Ovary (tissue), 9 donors: ENCODE measurements around the gene CYTIP. TPM values are rescaled to one million over a fixed set of nuclear protein-coding genes. Genes with fewer than 3 reads are reported as not detected.

Source experiments
- DNase-seq, 5 donors: peaks; one replicate each; pipeline ENCODE4 v3.0.0-alpha.2; 2019 to 2020
- H3K27ac ChIP-seq, 2 donors: fragments of 200-600 bp; one replicate each; pipeline versions ENCODE4 v1.5.1 to v1.8.0; 2019 to 2022
- H3K27me3 ChIP-seq: fragments of 200-600 bp; one replicate; pipeline ENCODE4 v1.8.0; 2022
- H3K36me3 ChIP-seq: fragments of 200-600 bp; sonication (generic); one replicate; pipeline ENCODE4 v1.5.1; 2019
- H3K4me1 ChIP-seq: one replicate; pipeline ENCODE4 v1.8.1; 2013; ENCODE audit warnings: mild to moderate bottlenecking, moderate library complexity; ENCODE audit not compliant: insufficient read depth
- H3K4me3 ChIP-seq: fragments of 200-600 bp; sonication (generic); one replicate; pipeline ENCODE4 v1.5.1; 2017
- H3K9me3 ChIP-seq, 2 donors: fragments of 200-600 bp in 1 of 2; sonication (generic) in 1 of 2; one replicate each; pipeline versions ENCODE4 v1.5.1 to v1.8.1; 2013 to 2019; ENCODE audit warnings: mild to moderate bottlenecking in 1 of 2, moderate library complexity in 1 of 2
- EP300 ChIP-seq: sonication (generic); formaldehyde crosslinking; IDR thresholded peaks from one replicate; pipeline ENCODE4 v1.6.1; 2017; ENCODE audit warnings: antibody characterized with exemption
- POLR2A ChIP-seq: fragments of 450-650 bp; IDR thresholded peaks from one replicate; pipeline ENCODE4 v1.6.1; 2017; ENCODE audit warnings: antibody characterized with exemption, mild to moderate bottlenecking, moderate library complexity
- WGBS, 3 donors: extraction: QIAGEN DNeasy Blood & Tissue Kit in 1 of 3; methylation state at CpG; one replicate each; pipeline versions ENCODE4 v1.1.5 to v1.1.7; 2013 to 2017; 5-methylcytosine and 5-hydroxymethylcytosine counted together
- intact Hi-C, 4 donors: fragments of 100-400 bp; cut with DNase I; formaldehyde crosslinking; loops; one replicate each; pipeline versions ENCODE4 v1.11.0 to v1.15.1; 2022 to 2023
- polyA plus RNA-seq, 2 donors: library from polyadenylated mRNA; stranded (reverse); fragments of 200-250 nt in 1 of 2; fragments of 350-450 nt in 1 of 2; fragmentation: Illumina TruSeq in 1 of 2; extraction: RNeasy Lipid Tissue Mini Kit (QIAGEN cat#74804) in 1 of 2; gene quantifications; one replicate each; pipeline ENCODE4 v1.2.3, GENCODE V29; 2013 to 2014
- total RNA-seq, 7 donors: library from RNA; depleted of rRNA in 2 of 7; stranded (reverse); fragments of >200 nt in 2 of 7; fragmentation: NEBNext Ultra II Directional in 3 of 7; extraction: Animal tissue kit (Norgen Biotek cat#: 25700) in 3 of 7; gene quantifications; one replicate each; pipeline versions ENCODE4 v1.1.0 to v1.2.4, GENCODE V29; 2016 to 2023
- TF ChIP-seq, protein P1 (sequence below), 3 donors: fragments of 450-650 bp in 2 of 3; fragments of 200-600 bp in 1 of 3; IDR thresholded peaks; one replicate each; pipeline versions ENCODE4 v1.5.1 to v1.8.0; 2016 to 2022; ENCODE audit warnings: antibody characterized with exemption in 3 of 3, mild to moderate bottlenecking in 1 of 3
- donor health status: DM: no; HTN: no; CAD: no; lungs with moderate emphysema.
- donor health status: DM: no; HTN: no; CAD: no.
- donor health status: Bipolar disorder and iron deficiency.
- donor health status: DM: yes; HTN: yes; CAD: no.
- donor health status: DM: no; HTN: no; CAD: no.
- donor health status: DM: yes; HTN: yes; CAD: no.

Gene CYTIP
- total and polyA plus RNA-seq, 9 donors, result 0.66 to 6.1 (median 2.7) TPM

DNA sequence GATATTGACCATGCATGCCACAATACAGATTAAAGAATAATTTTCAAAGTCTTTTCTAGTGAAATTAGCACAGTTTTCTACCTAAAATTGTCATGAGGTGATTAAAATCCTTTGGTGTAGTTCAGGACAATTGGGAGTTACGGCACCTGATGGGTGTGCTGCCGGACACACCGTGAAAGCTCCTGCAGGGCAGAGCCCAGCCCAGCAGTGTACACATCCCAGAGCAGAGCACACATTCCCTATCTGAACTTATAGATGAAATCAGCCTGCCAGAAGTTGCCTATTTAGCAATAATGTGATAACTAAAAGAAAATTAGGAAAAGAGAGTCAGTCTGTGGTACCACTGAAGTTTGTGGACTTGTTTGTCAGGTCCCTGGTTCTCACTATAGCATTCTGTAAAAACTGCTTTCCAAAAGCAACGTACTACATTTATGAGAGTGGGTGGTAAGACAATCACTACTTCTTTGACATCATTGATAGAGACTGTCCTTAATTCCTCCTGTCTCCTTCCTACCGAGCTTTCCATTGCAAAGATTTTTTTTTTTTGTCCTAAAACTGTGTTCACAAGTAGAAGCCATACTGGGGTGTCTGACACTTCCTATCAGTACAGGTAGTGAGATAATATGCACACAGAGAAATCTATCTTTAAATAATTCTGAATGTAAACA, 3.4 kb downstream of the CYTIP start:
- WGBS, 3 donors, result 70 to 71% (median 70%) methylated on average over 5 of the region's 5 CpGs
- Histone ChIP-seq H3K36me3 (no peaks in the 10 kb centered on the region), H3K4me3 (no peak overlapping the region), H3K4me1 (no peaks in the 10 kb centered on the region), H3K27ac (no peak overlapping the region), H3K9me3 (no peaks in the 10 kb centered on the region), H3K27me3 (no peaks in the 10 kb centered on the region)
- TF ChIP-seq POLR2A (no peak), EP300 (no peak)
- TF ChIP-seq, protein P1, sequence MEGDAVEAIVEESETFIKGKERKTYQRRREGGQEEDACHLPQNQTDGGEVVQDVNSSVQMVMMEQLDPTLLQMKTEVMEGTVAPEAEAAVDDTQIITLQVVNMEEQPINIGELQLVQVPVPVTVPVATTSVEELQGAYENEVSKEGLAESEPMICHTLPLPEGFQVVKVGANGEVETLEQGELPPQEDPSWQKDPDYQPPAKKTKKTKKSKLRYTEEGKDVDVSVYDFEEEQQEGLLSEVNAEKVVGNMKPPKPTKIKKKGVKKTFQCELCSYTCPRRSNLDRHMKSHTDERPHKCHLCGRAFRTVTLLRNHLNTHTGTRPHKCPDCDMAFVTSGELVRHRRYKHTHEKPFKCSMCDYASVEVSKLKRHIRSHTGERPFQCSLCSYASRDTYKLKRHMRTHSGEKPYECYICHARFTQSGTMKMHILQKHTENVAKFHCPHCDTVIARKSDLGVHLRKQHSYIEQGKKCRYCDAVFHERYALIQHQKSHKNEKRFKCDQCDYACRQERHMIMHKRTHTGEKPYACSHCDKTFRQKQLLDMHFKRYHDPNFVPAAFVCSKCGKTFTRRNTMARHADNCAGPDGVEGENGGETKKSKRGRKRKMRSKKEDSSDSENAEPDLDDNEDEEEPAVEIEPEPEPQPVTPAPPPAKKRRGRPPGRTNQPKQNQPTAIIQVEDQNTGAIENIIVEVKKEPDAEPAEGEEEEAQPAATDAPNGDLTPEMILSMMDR (IDR thresholded peaks at IDR 0.05), result no peak
- no peak for DNase-seq
- intact Hi-C loops, result no loop called here

DNA sequence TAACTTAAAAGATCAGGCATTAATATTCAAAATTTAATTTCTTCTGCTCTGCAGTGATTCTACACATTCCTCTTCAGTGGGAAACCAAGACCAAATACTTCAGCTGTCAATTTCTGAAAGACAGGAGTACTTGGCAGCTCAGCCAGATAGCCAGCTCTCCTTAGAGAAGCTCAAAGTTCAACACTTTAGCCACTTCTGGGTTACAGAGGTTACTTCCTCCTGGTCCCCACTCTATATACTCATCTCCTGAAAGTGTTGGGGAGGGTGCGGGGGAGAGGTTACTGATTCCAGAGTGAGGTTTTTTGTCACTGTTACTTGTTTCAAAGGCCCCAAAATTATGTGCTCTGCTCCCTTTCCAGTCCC, 4.1 kb downstream of the CYTIP start:
- Histone ChIP-seq H3K4me1 (no peaks in the 10 kb centered on the region), H3K4me3 (no peak overlapping the region), H3K27ac (no peak overlapping the region), H3K9me3 (no peaks in the 10 kb centered on the region), H3K27me3 (no peaks in the 10 kb centered on the region), H3K36me3 (no peaks in the 10 kb centered on the region)
- DNase-seq, result no peak
- intact Hi-C loops, result no loop called here
- TF ChIP-seq EP300, result no peak
- TF ChIP-seq POLR2A, result no peak
- TF ChIP-seq, protein P1 (IDR thresholded peaks at IDR 0.05), result no peak
- 84 to 91% (median 90%) methylated on average over 1 of the region's 1 CpG for WGBS, 3 donors

DNA sequence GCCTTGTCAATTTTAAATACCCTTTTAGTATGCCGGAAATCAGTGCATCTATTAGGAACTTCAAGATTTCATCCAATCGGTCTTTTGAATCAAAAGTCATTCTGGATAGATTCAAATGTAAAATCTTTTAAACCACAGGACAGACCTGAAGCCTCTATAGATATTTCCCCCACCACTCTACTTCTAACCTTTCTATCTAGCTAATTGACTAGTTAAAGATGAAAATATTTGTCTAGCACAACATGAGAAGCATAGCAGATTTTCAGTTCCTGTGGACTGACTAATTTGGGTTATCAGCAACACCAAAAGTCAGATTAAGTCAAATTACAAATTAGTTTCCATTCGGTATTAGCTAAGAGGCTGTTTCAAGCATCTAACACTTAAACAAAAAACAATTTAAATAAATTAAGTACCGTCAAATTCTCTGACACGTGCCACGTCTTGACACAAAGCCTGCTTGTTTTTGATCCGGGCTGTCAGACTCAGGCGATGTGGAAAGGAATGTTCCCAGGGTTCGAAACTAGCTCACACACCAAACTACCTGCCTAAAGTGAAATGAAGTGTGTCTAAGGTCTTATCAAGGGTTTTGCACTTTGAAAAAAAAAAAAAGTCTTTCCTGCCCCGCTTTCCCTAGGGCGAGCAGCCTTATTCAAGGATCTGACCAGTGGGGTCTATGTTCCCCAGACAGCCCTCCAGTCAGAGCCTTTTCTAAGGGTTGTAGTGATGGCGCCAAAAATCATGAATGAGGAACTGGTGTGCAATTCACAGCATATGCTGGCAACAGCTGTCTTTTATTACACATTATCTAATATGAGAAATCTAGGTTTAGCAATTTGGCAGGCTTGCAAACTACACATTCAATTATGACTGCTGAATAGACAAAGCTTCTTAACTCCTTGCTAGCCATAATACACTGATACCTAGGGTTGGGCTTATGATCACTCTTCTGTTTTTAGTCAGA, 4.7 kb downstream of the CYTIP start:
- H3K27ac ChIP-seq, result no peak overlapping the region
- no peak for DNase-seq
- no peaks in the 10 kb centered on the region for H3K9me3 ChIP-seq
- H3K27me3 ChIP-seq, result no peaks in the 10 kb centered on the region
- 48 to 59% (median 53%) methylated on average over 12 of the region's 12 CpGs for WGBS, 3 donors
- H3K4me1 ChIP-seq, result no peaks in the 10 kb centered on the region
- no peaks in the 10 kb centered on the region for H3K36me3 ChIP-seq
- intact Hi-C loops, result no loop called here
- TF ChIP-seq EP300 (no peak), POLR2A (no peak)
- TF ChIP-seq, protein P1 (IDR thresholded peaks at IDR 0.05), result no peak
- no peak overlapping the region for H3K4me3 ChIP-seq

DNA sequence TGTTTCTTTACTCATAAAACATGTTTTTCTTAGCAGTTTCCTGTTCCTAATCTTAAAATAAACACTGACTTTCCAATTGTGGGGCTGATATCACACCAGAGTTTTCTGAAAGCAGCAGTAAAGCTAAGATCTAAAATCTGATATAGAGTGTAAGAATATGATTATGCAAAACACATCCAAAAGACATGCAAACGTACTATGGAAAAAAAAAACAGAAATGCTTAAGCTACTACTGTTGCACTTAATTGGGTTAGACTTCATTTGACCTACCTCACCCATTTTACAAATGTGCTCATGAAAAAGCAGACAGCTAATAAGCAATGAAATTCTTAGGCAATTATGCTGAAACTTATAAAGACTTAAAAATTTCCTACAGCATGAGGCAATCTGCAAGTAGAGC, 10.5 kb downstream of the CYTIP start:
- intact Hi-C loops, result no loop called here
- H3K27me3 ChIP-seq, result no peaks in the 10 kb centered on the region
- no peak overlapping the region for H3K27ac ChIP-seq

More for the DNA sequence above, 10.5 kb downstream of the CYTIP start:
- 10 to 30% (median 28%) methylated on average over 1 of the region's 1 CpG for WGBS, 3 donors
- no peak for DNase-seq
- Histone ChIP-seq H3K4me3 (no peak overlapping the region), H3K36me3 (no peaks in the 10 kb centered on the region), H3K9me3 (no peaks in the 10 kb centered on the region), H3K4me1 (no peaks in the 10 kb centered on the region)
- TF ChIP-seq POLR2A (no peak), EP300 (no peak)
- TF ChIP-seq, protein P1 (IDR thresholded peaks at IDR 0.05), result no peak
